HUDEP-2 (cell line): Measurements from ENCODE around the gene RACK1.
"Not testable (repeated sequence)": the region's sequence is repeated elsewhere in the genome, so short reads cannot be mapped to it uniquely, and the experiment has no call there.

Experiments used
- DNase-seq, 76 experiments: peaks; one replicate each; lab custom pipeline; 2025; ENCODE audit not compliant: unreplicated experiment in 76 of 76; lab: John Stamatoyannopoulos, UW

The RACK1 gene

DNA sequence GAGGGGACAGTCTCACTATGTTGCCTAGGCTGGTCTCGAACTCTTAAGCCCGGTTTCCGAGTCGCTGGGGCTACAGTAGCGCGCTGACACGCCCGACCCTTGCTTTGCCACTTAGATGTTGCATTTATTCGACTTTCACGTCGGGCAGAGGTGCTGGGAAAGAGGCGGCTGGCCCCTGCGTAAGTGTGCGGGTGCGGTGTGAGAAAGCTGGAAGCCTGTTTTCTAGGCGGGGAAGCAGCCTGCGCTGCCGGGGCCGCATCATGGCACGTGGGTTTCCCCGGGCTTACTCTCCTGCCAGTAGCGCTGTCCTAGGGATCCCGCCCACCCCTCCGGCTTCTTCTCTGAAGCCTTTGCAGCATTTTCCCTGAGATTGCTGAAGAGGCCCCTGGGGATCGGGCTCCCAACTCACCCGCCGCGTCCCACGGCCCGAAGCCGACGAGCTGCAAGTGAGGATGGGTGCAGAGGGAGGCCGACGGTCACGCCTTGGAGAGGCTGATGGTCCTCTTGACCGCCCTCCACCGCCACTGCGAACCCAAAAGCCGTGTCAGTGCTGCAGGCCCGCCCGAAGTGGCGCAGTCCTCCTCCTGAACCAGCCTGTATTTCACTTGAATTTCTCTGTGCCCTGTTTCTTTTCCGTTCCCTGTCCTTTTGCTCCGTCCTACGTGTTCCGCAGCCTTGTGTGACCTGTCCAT is 26.4 kb downstream of the RACK1 start:
- no peak for DNase-seq

DNA sequence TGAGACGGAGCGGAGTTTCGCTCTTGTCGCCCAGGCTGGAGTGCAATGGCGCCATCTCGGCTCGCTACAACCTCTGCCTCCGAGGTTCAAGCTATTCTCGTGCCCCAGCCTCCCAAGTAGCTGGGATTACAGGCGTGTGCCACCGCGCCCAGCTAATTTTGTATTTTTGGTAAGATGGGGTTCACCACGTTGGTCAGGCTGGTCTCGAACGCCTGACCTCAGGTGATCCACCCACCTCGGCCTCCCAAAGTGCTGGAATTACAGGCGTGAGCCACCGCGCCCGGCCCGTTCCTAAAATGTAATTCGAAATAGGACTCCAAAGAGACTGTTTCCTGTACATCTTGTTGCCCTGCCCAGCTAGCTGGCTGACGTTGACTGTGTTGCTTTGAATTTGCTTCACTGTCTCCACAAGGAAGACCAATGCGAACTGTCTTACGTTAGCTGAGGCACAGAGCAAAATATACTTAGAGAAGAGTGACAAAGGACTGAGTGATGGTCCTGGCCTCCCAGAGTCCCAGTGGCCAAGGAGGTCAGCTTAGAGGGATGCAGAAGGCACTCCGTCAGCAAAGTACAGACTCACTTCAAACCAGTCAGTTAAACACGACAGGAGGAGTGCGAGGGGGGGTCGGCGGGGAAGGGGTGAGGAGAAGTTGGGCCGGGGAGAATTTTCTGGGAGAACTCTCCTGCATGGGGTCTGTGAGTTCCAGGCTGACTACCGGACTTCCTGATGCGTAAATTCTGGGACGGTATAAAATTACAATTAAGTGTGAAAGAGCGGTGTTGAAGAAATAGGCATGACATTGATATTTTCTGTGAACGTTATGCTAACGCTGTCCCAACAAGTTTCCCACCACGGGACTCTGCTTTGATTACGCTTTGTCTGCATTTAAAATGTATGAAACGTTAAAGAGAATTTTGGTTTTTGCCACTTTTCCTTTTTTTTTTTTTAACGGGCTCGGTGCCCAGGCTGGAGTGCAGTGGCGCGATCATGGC is 27.4 kb downstream of the RACK1 start:
- DNase-seq = no peak

DNA sequence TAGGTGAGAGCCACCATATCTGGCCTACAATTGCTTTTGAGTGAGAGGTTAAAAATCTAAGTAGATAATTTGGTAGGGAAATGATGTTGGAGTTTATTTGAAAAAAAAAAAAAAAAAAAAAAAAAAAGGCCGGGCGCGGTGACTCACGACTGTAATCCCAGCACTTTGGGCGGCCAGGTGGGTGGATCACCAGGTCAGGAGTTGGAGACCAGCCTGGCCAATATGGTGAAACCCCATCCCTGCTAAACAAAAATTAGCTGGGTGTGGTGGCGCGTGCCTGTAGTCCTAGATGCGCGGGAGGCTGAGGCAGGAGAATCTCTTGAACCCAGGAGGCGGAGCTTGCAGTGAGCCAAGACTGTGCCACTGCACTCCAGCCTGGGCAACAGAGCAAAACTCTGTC is 29.5 kb downstream of the RACK1 start:
- not testable (repeated sequence) for DNase-seq

DNA sequence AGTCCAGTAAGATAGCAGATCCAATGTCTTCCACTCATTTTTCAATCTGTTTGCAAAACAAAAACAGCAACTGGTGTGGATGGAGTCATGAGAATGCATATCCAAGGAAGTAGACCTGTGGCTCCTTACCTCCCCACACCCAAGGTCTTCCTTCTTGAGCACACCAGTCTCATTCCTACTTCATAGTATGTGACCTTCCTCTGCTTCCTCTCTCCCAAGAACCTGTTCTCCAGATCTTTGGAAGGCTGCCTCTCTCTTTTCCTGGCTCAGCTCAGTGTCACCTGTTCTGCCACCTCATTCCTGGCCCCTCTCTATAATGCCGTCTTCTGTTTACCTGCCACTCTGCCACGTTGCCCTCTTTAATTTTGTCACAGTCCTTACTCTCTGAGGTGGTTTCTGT is 30.8 kb downstream of the RACK1 start:
- DNase-seq = no peak

DNA sequence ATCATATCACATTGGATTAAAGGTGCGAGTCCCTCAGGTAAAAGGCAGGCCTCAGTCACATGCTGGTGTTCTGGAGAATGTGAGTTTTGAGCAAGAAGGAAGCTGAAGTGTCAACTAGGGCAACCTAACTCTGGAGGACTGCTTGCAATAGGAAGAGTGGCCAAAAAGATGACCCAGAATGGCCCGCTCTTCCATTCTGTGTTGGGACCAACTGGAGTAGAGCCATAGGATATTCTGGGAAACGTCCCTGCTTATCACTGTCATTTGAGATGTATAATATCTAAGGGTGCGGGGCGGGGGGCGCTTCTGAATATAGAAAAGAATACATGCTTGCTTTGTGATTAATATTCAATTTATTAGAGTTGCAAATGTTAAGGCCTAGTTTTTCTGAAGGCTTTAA is 31.6 kb downstream of the RACK1 start:
- no peak for DNase-seq

DNA sequence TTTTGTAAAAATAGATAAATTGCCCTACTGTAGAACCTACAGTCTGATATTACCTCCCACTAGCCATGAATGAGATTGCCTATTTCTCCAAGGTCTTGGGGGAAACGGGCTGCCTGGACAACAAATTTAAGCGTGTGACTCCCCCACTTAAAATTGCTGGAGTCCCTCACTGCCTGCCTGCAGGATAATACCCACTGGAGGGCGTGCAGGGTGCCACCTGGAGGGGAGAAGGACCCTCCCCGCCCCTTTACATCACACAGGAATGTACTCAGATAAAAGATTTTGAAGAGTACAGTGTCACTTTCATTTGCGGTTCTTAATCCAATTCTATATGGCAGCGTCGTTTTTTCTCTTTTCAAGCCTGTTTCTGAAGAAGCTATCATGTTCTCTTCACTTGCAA is 32.5 kb downstream of the RACK1 start:
- DNase-seq = no peak

DNA sequence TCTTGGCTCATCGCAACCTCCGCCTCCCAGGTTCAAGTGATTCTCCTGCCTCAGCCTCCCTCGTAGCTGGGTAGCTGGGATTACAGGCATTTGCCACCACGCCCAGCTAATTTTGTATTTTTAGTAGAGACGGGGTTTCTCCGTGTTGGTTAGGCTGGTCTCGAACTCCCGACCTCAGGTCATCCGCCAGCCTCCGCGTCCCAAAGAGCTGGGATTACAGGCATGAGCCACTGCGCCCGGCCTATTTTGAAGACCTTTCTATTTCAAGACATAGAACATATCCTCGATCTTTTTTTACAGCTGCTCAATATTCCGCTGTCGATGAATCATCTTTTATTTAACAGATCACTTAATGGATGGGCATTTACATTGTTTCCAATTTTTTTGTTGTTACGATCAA is 33.0 kb downstream of the RACK1 start:
- DNase-seq = not testable (repeated sequence)

DNA sequence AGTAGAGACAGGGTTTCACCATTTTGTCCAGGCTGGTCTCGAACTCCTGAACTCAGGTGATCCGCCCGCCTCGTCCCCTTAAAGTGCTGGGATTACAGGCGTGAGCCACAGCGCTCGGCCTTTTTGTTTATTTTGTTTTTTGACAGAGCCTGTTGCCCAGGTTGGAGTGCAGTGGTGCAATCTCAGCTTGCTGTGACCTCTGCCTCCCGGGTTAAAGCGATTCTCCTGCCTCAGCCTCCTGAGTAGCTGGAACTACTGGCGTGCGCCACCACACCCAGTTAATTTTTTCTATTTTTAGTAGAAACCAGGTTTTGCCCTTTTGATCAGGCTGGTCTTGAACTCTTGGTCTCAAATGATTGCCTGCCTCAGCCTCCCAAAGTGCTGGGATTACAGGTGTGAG is 33.6 kb downstream of the RACK1 start:
- DNase-seq = not testable (repeated sequence)

DNA sequence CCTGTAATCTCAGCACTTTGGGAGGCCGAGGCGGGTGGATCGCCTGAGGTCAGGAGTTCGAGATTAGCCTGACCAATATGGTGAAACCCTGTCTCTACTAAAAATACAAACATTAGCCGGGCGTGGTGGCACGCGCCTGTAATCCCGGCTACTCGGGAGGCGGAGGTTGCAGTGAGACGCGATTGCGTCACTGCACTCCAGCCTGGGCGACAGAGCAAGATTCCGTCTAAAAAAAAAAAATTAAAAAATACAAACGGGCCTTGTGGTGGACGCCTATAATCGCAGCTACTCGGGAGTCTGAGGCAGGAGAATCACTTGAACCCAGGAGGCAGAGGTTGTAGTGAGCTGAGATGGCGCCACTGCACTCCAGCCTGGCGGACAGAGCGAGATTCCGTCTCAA is 34.7 kb downstream of the RACK1 start:
- DNase-seq = not testable (repeated sequence)

DNA sequence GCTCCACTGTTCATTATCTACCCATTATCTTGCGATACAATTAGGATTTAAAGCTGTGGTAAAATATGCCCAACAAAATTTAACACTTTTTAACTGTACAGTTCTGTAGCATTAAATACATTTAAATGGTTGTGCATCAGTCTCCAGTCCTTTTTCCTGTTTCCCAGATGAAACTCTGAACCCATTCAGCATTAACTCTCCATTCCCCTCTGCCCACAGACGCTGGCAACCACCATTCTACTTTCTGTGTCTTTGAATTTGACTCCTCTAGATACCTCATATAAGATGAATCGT is 35.8 kb downstream of the RACK1 start:
- no peak for DNase-seq

DNA sequence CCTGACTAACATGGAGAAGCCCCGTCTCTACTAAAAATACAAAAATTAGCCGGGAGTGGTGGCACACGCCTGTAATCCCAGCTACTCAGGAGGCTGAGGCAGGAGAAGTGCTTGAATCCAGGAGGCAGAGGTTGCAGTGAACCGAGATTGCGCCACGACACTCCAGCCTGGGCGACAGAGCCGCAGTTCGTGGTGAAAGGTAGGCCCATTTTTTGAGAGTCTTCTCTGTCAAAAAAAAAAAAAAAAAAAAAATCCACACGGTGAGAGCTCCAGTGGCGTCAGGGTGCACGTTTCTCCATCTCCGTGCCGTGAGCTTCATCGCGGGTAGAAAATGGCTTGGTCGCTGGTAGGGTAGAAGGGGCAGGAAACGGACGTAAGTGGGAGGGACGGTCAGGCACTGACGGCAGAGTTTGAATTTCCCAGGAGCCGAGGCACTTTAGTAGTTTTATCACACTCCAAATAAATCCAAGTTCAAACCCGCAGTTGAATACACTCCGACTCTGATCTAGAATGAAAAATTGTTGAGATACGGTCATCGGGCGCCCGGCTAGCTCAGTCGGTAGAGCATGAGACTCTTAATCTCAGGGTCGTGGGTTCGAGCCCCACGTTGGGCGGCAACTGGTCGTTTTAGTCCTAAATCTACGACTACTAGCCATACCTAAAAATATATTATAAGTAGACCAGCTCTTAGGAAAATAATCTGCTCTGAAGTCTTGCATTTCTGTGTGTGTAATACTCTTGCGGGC is 36.3 kb downstream of the RACK1 start:
- no peak for DNase-seq

DNA sequence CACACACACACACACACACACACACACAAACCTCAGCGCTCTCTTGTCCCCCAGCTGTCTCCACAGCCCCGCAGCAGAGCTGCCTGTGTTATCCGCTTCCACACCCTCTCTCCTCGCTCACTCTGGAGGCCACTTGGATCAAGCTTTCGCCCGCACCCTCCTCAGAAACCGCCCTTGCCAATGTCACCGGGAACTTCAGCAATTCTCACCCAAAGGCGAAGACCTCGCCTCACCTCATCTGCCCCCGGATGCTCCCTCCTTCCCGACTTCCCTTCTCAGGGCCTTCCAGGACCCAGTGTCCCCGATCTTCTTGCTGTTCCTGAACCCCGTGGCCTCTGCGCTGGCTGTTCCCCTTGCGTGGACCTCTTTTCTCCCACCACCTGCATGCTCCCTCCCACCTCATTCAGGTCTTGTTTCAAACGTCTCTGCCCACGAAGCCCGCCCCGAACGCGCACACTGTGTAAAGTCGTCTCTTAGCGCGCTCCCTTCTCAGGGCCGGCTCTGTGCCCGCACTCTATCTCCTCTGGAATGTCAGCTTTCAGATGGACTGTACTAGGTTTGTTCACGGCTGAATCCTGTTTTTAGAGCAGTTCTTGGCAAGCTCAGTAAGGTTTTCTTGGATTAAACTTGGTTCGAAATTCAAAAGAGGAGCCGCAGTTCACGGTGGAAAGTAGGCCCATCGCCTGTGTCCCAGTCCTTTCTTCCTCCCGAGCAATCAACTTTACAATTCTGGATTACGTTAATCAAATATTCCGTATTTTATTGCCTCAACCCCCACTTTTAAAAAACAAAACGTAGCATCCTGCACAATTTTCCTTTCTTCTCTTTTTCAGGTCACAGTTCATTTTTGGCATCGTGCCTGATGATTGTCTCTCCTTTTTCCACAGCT is 37.7 kb downstream of the RACK1 start:
- DNase-seq = no peak

DNA sequence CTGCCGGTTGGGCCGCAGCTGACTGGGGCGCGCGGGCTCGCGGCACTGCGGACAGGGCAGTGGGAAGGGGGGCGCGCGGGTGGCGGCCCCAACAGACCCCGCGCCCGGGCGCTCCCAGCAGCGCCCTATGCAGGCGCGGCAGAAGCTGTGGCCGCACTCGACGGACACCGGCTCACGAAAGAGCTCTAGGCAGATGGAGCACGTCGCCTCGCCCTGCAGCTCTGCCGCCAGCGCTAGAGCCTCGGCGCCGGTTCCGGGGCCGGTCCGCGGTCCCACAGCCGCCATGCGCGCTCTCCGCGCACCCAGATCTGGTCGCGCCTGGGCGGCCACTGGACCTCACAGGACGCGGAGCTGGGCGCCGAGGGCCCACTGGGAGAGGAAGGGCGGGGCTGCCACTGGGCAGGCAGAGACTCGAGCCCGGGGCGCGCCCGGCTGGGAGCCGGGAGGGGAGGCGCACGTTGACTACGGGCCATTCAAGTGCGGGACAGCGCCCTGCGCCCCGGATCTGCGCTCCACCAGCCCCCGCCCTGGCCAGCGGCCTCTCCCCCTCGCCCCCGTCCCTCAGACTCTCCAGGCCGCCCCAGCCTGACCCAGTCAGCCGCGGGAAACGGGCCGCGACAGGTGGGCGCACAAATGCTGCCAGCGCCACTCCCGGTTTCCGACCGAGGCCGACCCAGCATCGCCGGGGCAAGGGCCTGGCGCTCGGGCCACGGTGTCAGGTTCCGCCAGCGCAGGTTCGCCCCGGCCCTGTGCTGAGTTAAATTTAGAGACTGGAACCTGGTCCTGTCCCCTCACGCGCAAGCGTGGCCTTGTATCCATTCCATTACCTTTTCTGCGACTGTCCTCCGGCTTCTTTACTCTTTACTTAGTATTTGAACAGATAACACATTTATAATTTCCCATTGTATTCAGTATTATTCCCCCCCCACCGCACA is 38.6 kb downstream of the RACK1 start, which contains the start of gene TRIM7:
TSS of gene TRIM7 (minus strand) at position 371 of the 935 bp plus-strand sequence. CDS start at position 285, 86 bp downstream.
- no peak for DNase-seq

DNA sequence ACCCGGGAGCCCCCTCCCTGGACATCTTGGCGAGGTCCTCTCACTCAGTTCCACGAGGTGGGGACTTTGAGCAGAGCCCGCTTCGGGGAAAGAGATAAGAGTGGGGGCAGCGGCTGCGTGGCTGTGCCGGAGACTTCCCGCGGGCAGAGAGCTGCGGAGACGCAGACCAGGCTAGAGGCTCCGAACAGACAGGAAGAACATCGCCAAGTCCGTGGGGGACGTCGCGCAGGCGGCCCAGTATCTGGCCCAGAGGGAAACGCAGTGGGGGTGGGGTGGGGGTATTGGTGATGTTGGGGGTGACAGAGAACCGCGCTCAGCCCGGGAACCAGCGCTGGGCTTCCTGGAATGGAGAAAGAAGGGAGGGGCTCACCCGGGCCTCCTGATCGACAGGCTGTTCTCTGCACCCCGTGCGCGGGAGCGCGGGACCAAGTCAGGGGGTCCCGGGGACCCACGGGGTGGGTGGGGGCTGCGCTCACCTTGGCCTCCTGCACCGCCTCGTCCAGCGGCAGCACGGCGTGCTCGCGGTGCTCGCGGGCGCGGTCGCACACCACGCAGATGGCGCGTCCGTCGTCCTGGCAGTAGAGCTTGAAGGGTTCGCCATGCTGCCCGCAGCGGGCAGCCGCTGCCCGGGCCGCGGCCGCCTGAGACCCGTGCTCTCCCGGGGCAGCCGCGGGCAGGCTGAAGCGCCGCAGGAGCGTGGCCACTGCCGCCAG is 39.4 kb downstream of the RACK1 start:
- DNase-seq = no peak

DNA sequence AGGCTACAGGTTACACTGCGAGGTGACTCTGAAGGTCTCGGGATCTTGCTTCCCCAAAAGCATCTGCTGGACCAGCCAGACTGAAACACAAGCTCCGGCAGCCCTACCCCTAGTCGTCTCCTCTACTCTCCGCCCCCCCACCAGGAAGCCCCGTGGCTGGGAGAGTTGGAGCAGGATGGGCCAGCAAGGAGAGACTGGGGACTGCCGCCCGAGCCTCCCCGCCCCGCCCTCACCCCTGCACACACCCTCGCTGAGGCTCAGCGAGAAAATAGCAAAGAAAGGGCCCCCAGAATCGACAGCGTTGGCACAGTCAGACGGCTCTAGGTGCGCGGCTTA is 40.0 kb downstream of the RACK1 start:
- DNase-seq = no peak

DNA sequence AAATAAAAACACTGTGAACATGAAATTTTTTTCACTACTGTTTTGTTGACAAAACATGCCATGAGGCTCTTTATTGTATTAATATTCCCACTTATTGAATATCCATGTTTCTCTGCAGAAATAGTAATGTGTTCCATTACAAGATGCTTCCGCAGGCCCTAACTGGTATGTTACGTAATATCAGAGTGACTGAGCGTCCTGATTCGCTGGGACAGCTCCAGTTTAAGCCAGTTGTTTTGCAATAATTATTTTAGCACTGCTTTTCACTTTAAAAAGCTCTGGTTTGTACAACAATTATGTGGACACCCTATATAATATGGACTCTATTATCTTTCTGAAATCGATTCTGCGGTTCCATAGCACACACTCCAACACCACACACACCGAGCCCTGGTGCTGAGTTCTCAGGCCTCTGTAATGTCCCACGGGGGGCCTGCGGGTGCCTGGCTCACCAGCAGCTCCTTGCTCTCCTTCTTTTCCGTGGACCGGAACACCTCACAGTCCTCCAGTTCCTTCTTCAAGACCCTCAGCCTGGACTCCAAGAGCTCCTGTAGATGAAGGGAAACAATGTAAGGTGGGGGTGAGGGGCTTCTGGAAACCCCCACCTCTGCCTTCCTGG is 40.5 kb downstream of the RACK1 start:
- no peak for DNase-seq

DNA sequence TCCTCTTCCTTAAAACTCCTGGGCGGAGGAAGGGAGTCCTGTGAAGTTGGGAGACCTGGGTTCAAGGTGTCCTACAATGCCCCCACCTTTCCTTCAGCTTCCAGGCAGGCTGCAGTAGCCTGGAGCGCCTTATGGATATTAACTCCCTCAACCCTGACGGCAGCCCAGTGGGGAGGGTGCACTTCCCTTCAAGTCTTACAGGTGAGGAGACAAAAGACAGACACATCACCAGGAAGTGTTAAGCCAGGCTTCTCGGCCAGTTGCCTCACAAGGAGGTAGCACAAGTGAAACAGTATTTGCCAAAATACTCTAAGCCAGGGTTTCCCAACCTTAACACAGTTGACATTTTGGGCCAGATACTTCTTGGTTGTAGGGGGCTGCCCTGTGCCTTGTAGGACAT is 42.9 kb downstream of the RACK1 start:
- no peak for DNase-seq

DNA sequence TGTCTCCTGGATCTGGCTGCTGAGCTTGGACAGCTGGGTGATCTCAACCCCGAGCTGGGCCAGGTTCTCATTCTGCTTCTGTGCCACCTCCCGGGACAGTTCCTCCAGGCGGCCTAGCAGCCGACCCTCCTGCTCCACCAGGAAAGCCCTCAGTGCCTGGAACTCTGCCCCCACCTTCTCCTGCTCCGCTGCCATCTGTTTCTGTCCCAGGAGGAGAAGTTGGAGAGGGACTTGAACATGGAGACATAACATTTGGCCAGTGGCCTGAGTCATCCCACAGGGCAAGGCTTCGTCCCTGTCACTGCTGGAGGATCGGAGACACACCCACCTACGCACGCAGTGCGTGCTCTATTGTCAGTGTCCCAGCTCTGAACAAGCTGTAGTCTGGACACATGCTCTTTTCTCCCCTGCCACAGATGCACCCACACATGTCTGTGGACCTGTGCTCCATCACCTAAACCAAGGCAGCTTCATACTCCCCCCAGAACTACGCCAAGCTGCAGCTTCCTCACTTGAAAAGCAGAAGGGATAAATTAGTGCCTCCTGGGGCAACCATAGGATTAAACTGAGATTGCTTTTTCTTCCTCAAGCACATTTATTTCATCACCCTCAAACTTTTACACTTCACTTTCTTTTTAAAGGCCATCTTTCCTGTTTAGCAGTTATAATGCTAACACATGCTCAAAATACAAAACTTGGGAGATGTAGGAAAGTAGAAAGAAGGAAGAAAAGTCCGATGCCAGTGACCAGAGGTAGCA is 43.6 kb downstream of the RACK1 start:
- DNase-seq = no peak
